Erythroblast (primary cell): ENCODE data around the gene SESTD1.

ENCODE experiments used
- GATA1 ChIP-seq: IDR thresholded peaks from 2 replicates; pipeline ENCODE4 v1.6.1; 2011; ENCODE audit warnings: low read depth, mild to moderate bottlenecking, control low read depth, low read length, moderate library complexity
- POLR2A ChIP-seq: IDR thresholded peaks from 2 replicates; pipeline ENCODE4 v1.6.1; 2011; ENCODE audit warnings: mild to moderate bottlenecking, low read length

DNA sequence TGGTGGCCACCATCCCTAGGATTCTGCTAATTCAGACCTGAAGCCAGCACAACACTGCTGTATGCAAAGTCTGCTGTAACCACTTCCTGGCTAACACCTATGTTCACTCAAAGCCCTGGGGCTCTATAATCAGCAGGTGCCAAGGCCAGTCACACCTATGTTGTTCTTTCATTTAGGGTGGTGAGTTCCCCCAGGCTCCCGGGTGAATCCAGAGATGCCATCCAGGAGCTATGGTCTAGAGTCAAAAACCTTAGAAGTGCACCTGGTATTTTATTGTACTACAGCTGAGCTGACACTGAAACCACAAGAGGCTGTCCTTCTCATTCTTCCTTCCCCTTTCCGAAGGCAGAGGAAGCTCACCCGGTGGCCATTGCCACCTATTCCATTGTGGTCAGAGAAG is 168.5 kb downstream of the SESTD1 start:
- TF ChIP-seq POLR2A (no peak), GATA1 (no peak)
